ENCODE measurements around the gene SMDT1. TPM values are rescaled to one million over a fixed set of nuclear protein-coding genes. Genes with fewer than 3 reads are reported as not detected.
A peak's percentile ranks its signal among the peaks of the same experiment; 100 is the strongest.

SMDT1 gene
- total and polyA plus RNA-seq, 2 experiments from 2014 or later: 4.9 to 97.9 TPM

GRCh38 chr22:42091455-42091782 is 11.9 kb downstream of the SMDT1 start:
- Histone ChIP-seq H3K9me2 (ENCODE audit: insufficient read depth) (no peaks in the 10 kb centered on the region), H3K4me3 (peak overlapping the region; percentile 75), H3K4me1 (ENCODE audit: insufficient read depth) (no peaks in the 10 kb centered on the region; the same call in 1 of the 2 replicates), H3K4me2 (peak overlapping the region; percentile 87), H3K27ac (ENCODE audit: low read depth) (no peak overlapping the region), H3K79me2 (replicated peaks; ENCODE audit: insufficient read depth) (peaks cover 27% of the 10 kb centered on the region), H3K27me3 (ENCODE audit: insufficient read depth) (peaks cover 6% of the 10 kb centered on the region; the same call in 1 of the 2 replicates), H3K36me3 (ENCODE audit: insufficient read depth) (peaks cover 7% of the 10 kb centered on the region), H4K20me1 (replicated peaks; ENCODE audit: insufficient read depth) (peaks cover 16% of the 10 kb centered on the region), H3F3A (replicated peaks; ENCODE audit: low read depth) (peaks cover 4% of the 10 kb centered on the region; the same call in 1 of the 2 replicates), H2AFZ (peak overlapping the region; percentile 95)
- H3K9me3 Mint-ChIP-seq: peaks cover 15% of the 10 kb centered on the region
- TF ChIP-seq ZNF331 (CRISPR knock-in tag; IDR thresholded peaks at IDR 0.05; ENCODE audit: low read depth) (no peak), ZNF114 (CRISPR knock-in tag; IDR thresholded peaks at IDR 0.05) (no peak), EZH2 (IDR thresholded peaks at IDR 0.05; ENCODE audit: low read depth, unreplicated experiment) (no peak), CREB1 (CRISPR knock-in tag; IDR thresholded peaks at IDR 0.05; ENCODE audit: low read depth) (no peak), JUNB (IDR thresholded peaks at IDR 0.05; ENCODE audit: unreplicated experiment) (no peak)
- TF ChIP-seq, protein P1, sequence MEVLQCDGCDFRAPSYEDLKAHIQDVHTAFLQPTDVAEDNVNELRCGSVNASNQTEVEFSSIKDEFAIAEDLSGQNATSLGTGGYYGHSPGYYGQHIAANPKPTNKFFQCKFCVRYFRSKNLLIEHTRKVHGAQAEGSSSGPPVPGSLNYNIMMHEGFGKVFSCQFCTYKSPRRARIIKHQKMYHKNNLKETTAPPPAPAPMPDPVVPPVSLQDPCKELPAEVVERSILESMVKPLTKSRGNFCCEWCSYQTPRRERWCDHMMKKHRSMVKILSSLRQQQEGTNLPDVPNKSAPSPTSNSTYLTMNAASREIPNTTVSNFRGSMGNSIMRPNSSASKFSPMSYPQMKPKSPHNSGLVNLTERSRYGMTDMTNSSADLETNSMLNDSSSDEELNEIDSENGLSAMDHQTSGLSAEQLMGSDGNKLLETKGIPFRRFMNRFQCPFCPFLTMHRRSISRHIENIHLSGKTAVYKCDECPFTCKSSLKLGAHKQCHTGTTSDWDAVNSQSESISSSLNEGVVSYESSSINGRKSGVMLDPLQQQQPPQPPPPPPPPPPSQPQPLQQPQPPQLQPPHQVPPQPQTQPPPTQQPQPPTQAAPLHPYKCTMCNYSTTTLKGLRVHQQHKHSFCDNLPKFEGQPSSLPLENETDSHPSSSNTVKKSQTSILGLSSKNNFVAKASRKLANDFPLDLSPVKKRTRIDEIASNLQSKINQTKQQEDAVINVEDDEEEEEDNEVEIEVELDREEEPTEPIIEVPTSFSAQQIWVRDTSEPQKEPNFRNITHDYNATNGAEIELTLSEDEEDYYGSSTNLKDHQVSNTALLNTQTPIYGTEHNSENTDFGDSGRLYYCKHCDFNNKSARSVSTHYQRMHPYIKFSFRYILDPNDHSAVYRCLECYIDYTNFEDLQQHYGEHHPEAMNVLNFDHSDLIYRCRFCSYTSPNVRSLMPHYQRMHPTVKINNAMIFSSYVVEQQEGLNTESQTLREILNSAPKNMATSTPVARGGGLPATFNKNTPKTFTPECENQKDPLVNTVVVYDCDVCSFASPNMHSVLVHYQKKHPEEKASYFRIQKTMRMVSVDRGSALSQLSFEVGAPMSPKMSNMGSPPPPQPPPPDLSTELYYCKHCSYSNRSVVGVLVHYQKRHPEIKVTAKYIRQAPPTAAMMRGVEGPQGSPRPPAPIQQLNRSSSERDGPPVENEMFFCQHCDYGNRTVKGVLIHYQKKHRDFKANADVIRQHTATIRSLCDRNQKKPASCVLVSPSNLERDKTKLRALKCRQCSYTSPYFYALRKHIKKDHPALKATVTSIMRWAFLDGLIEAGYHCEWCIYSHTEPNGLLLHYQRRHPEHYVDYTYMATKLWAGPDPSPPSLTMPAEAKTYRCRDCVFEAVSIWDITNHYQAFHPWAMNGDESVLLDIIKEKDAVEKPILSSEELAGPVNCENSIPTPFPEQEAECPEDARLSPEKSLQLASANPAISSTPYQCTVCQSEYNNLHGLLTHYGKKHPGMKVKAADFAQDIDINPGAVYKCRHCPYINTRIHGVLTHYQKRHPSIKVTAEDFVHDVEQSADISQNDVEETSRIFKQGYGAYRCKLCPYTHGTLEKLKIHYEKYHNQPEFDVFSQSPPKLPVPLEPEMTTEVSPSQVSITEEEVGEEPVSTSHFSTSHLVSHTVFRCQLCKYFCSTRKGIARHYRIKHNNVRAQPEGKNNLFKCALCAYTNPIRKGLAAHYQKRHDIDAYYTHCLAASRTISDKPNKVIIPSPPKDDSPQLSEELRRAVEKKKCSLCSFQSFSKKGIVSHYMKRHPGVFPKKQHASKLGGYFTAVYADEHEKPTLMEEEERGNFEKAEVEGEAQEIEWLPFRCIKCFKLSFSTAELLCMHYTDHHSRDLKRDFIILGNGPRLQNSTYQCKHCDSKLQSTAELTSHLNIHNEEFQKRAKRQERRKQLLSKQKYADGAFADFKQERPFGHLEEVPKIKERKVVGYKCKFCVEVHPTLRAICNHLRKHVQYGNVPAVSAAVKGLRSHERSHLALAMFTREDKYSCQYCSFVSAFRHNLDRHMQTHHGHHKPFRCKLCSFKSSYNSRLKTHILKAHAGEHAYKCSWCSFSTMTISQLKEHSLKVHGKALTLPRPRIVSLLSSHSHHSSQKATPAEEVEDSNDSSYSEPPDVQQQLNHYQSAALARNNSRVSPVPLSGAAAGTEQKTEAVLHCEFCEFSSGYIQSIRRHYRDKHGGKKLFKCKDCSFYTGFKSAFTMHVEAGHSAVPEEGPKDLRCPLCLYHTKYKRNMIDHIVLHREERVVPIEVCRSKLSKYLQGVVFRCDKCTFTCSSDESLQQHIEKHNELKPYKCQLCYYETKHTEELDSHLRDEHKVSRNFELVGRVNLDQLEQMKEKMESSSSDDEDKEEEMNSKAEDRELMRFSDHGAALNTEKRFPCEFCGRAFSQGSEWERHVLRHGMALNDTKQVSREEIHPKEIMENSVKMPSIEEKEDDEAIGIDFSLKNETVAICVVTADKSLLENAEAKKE (CRISPR knock-in tag; IDR thresholded peaks at IDR 0.05): no peak
- TF ChIP-seq, protein P2, sequence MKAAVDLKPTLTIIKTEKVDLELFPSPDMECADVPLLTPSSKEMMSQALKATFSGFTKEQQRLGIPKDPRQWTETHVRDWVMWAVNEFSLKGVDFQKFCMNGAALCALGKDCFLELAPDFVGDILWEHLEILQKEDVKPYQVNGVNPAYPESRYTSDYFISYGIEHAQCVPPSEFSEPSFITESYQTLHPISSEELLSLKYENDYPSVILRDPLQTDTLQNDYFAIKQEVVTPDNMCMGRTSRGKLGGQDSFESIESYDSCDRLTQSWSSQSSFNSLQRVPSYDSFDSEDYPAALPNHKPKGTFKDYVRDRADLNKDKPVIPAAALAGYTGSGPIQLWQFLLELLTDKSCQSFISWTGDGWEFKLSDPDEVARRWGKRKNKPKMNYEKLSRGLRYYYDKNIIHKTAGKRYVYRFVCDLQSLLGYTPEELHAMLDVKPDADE (IDR thresholded peaks at IDR 0.05): no peak
- H3K27ac Mint-ChIP-seq: no peak overlapping the region
- peaks cover 11% of the 10 kb centered on the region for H3K27me3 Mint-ChIP-seq (ENCODE audit: insufficient read depth, low read depth, poor library complexity)
- H3K4me3 Mint-ChIP-seq: peak overlapping the region; percentile 97
- DNase-seq (ENCODE audit: low spot score) (no peak), ATAC-seq (no peak)
- 0 out of 3 replicates have a peak, but pooled peaks cover 2% of the 10 kb centered on the region for H3K4me1 Mint-ChIP-seq
- H3K36me3 Mint-ChIP-seq (ENCODE audit: low read depth): peaks cover 30% of the 10 kb centered on the region

All from GM23338 (cell line).